ENCODE data around the gene TFAP2E. TPM values are rescaled to one million over a fixed set of nuclear protein-coding genes. Genes with fewer than 3 reads are reported as not detected.

Gene TFAP2E
- total and polyA plus RNA-seq, 9 donors = 0.24 to 1.6 (median 1.1) TPM

GRCh38 chr1:35531368-35531767 is 41.7 kb upstream of the TFAP2E start:
- H3K36me3 ChIP-seq = no peaks in the 10 kb centered on the region
- intact Hi-C loops (cut with DNase I) = no loop called here
- no peak overlapping the region for H3K27ac ChIP-seq
- no peak overlapping the region for H3K4me3 ChIP-seq
- DNase-seq = no peak
- no peaks in the 10 kb centered on the region for H3K27me3 ChIP-seq
- H3K9me3 ChIP-seq = no peaks in the 10 kb centered on the region
- H3K4me1 ChIP-seq (ENCODE audit: insufficient read depth) = peaks cover 3% of the 10 kb centered on the region
- WGBS, 3 donors = 76 to 78% (median 76%) methylated on average over 6 of the region's 6 CpGs
- TF ChIP-seq POLR2A (IDR thresholded peaks at IDR 0.05) (no peak), CTCF (IDR thresholded peaks at IDR 0.05) (no peak), EP300 (IDR thresholded peaks at IDR 0.05) (no peak)

GRCh38 chr1:35532497-35533223 is 40.5 kb upstream of the TFAP2E start:
- WGBS, 3 donors = 48 to 60% (median 58%) methylated on average over 1 of the region's 1 CpG
- intact Hi-C loops (cut with DNase I) = no loop called here
- DNase-seq = no peak
- Histone ChIP-seq H3K4me1 (ENCODE audit: insufficient read depth) (peaks cover 4% of the 10 kb centered on the region), H3K9me3 (no peaks in the 10 kb centered on the region), H3K36me3 (no peaks in the 10 kb centered on the region), H3K27me3 (no peaks in the 10 kb centered on the region), H3K27ac (no peak overlapping the region), H3K4me3 (no peak overlapping the region)
- TF ChIP-seq CTCF (IDR thresholded peaks at IDR 0.05) (no peak), POLR2A (IDR thresholded peaks at IDR 0.05) (no peak), EP300 (IDR thresholded peaks at IDR 0.05) (no peak)

- DNase-seq = no peak
- TF ChIP-seq CTCF (IDR thresholded peaks at IDR 0.05) (no peak), EP300 (IDR thresholded peaks at IDR 0.05) (no peak), POLR2A (IDR thresholded peaks at IDR 0.05) (no peak)
- no peak overlapping the region for H3K27ac ChIP-seq
- H3K27me3 ChIP-seq = no peaks in the 10 kb centered on the region
- peaks cover 7% of the 10 kb centered on the region for H3K4me1 ChIP-seq (ENCODE audit: insufficient read depth)
- WGBS, 3 donors = 3 to 9% (median 8%) methylated on average over 1 of the region's 1 CpG
- no peak overlapping the region for H3K4me3 ChIP-seq
- no peaks in the 10 kb centered on the region for H3K36me3 ChIP-seq
- intact Hi-C loops (cut with DNase I) = no loop called here
- H3K9me3 ChIP-seq = no peaks in the 10 kb centered on the region
These were observed 39.5 kb upstream of the TFAP2E start for GRCh38 chr1:35533586-35533985.

- Histone ChIP-seq H3K27ac (no peak overlapping the region), H3K36me3 (no peaks in the 10 kb centered on the region), H3K4me3 (no peak overlapping the region), H3K4me1 (ENCODE audit: insufficient read depth) (peaks cover 17% of the 10 kb centered on the region), H3K9me3 (no peaks in the 10 kb centered on the region), H3K27me3 (no peaks in the 10 kb centered on the region)
- intact Hi-C loops (cut with DNase I) = no loop called here
- no peak for TF ChIP-seq EP300 (IDR thresholded peaks at IDR 0.05)
- TF ChIP-seq POLR2A (IDR thresholded peaks at IDR 0.05) = no peak
- TF ChIP-seq CTCF (IDR thresholded peaks at IDR 0.05) = no peak
- DNase-seq = no peak
These were observed 37.9 kb upstream of the TFAP2E start for GRCh38 chr1:35535243-35535642.

All from ovary (tissue), 9 donors.